HG03457 (cell line): ENCODE results near the gene ARIH2.

Experiments
- ATAC-seq: cut with Tn5 transposase; IDR thresholded peaks from one replicate; pipeline ENCODE4 v1.9.1; 2021; ENCODE audit warnings: moderate number of reproducible peaks; ENCODE audit not compliant: unreplicated experiment

The ARIH2 gene

DNA sequence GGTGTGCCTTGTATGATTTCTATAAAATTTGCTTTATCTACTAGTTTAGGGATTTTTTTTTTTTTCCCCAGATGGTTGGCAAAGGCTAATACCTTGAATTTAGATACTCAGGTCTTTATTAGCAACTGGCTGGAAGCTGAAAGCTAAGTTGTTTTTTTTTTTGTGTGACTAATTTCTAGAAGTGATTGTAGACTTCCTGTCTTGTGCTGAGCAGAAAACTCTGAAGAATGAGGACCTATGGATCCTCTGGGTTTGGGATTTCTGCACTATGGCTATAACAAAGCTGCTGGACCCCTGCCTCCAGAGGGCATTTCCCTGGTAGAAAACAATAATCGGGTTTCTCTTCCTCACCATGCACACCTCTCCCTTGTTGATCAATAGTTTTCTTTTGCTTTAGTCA lies 10.0 kb downstream of the ARIH2 start:
- no peak for ATAC-seq

DNA sequence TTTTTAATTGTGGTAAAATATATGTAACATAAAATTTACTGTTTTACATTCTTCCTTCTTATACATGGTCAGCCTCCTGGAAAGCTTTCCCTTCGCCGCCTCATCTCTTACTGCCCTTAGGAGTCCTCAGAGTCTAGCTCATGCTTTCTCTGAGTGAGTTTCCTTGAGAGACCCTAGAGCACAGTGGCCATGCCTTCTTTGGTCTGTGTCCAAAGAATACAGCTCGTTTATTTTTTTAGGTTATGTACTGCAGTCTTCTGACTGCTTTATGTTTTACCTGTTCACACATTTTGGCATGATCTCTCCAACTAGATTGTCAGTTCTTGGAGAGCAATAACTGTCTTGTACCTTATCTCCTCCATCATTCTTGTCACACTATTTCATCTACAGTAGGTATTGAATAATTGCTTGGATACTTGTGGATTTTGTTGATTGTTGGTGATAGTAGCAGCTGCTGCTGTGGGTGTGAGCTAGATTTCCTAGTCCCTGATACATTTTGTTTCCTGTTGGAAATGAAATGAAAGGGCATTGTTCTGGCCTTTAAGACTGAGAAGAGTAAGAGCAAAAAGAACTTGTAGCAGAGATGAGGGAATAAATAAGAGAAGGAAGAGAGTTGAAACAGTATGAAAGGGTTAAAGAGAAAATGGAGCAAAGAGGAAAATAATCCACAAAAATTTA lies 10.9 kb downstream of the ARIH2 start:
- ATAC-seq: no peak

DNA sequence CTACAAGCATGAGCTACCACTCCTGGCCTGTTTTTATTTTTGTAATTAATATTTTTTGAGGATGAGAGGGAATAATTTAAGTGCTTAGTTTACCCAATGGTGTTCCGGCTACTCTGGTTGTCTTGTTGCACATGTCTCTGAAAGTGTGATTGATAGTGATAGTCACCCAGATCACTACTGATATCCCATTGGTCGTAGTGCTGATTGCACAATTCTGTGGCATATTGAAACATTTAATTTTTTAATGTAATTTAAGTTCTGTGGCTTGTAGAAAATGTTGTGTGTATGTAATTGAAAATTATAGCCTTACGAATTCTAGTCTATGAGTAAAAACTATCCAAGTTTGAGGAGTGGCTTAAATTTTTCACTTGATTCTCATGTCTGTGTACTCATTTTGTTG lies 11.9 kb downstream of the ARIH2 start:
- no peak for ATAC-seq

DNA sequence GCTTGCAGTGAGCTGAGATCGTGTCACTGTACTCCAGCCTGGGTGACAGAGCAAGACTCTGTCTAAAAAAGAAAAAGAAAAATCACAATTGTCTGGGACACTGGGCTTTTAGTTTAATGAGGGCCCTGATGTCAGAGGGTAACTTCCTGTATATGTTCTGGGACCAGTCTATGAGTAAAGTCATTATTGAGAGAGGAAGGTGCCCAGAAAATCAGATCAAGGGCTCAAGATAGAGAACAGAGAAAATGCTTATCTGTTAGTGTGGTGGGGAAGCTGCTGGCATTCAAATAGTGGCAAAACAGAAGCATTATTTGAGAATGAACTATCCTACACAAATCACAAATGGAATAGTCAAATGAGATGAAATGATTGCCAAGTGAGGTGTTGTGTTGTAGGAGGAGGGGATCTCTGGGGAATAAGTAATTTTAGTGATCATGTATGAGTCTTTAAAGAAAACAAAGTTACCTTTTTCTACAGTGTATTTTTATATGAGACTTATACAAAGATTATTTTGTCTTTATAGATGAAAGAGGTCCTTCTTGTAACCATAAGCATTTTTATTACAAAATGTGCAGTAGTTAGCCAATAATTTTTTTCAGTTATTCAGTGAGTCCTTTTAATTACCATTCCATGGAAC lies 13.4 kb downstream of the ARIH2 start:
- ATAC-seq: no peak

DNA sequence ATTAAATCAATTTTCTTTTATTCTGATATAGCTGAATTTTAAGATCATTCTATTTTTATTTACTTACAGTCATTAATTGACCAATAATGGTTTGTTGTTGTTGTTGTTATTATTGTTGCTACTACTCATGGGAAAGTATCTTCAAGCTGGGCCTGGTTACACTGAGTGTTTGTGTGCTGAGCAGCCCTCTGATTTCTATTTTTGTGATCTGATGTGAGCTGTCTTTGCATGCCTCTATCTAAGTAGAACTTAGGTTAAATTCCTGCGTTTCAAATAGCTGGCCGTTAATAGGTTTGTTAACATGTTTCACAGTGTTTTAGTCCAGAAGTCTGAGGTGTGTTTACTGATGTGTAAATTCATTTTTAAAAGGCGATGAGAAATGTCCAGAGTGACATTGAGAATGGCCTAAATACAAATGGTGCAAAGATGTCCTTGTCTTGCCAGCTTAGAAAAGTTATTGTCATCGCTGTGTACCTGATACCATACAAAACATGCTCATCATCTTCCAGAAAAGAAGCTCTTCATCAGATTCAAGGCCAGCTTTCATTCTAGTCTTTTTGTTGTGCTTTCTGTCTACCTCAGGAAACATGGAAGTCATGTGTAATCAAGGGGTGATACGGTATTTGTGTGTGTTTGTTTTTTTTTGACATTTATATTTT lies 15.8 kb downstream of the ARIH2 start:
- no peak for ATAC-seq

DNA sequence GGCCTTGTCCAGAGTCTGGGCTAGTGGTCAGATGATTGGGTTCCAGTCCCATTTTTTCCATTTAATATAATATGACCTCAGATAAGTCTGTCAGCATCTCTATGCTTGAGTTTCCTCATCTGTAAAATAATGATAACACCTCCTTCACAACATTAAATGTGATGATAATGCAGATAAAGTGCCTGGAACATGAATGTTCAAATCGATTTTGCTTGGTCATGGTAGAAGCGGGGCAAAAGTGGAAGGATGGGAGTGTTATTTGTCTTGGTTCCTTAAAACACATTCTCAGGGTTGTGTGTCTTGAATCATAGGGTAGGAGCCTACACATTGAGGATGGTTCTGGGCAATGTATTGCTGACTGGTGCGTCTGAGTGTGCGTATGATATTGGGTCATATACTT lies 16.9 kb downstream of the ARIH2 start:
- ATAC-seq: no peak

DNA sequence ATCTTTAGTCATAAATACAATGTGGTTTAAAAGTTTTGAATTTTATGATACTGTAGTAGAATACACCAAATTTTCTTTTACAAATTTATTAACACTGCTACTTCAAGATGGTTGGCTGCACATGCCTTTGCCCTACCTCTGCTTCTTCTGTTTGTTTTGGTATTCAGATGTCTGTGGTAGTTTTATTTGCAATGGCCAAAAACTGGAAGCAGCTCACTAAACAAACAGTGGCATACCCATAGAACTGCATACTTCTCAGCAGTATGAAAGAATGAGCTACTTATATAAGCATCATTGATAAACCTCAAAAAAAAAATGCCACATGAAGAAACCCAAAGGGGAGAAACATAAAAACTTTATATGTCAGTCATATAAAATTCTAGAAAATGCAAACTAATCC lies 19.5 kb downstream of the ARIH2 start:
- ATAC-seq: no peak

DNA sequence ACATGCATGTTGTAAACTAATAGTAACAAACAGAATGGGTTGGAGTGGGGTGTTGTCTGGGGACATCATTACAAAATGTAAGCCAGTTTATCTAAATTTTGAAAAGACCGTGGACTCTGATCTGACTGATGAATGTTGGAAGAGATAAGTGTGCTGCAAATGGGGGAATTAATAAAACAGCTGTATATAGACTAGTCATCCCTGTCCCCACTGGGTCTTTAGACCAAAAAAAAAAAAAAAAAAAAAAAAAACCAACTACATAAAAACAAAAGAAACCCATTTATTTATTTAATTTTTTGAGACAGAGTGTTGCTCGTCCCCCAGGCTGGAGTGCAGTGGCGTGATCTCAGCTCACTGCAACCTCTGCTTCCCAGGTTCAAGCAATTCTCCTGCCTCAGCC lies 20.0 kb downstream of the ARIH2 start:
- no peak for ATAC-seq

DNA sequence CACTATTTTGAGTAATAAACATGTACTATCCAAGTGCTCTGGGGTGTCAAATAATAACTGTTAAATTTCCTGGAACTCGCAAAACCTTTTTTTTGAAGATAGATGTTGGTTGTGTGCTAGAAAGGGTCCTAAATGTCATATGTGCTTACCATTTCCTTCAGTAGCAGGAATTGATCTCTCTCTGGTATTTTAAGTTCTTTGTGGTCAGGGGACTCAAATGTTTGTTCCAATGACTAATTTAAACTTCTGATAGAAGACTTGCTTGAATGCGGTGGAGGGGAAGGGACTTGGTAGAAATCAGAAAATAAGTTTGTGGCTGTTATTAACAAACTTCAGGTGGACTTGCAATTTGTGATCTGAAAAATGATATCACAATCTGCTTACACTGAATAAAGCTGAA lies 26.8 kb downstream of the ARIH2 start:
- no peak for ATAC-seq

DNA sequence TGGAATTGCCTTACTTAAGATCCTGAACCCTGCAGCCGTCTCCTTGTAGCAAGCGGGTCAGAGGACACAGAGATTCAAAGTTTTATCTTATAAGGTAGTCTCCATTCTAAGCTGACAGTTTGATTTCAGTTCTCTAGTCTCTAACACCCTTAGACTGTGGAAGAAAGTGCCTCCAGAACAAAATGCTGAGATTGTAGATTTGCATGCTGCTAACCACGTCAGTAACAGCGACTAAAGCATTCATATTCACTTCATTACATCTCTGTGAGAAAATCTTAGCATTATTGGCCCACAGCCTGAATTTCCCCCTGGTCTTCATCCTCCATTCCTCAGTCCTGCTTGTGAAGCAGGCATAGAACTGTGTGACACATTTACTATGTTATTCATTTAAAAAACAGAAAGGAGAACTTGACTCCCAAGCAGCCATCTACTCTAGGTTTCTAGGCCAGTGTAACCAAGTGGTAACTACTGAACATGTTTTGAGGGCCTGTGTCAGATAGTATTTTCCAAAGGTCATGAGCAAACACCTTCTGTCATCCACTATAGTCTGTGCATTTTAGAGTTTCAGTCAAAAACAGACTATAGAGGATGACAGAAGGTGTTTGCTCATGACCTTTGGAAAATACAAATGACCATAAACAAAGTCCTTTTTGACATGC lies 27.4 kb downstream of the ARIH2 start:
- ATAC-seq: no peak

DNA sequence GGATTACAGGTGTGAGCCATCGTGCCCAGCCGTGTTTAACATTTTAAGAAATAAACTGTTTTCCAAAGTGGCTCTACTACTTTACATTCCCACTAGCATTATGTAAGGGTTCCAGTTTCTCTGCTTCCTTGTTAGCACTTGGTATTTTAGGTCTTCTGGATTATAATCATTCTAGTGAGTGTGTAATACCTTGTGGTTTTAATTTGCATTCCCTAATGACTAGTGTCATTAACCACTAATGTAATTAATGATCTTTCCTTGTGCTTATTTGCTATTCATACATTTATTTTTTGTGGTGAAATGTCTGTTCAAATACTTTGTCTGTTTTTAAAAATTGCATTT lies 30.7 kb downstream of the ARIH2 start:
- ATAC-seq: no peak

DNA sequence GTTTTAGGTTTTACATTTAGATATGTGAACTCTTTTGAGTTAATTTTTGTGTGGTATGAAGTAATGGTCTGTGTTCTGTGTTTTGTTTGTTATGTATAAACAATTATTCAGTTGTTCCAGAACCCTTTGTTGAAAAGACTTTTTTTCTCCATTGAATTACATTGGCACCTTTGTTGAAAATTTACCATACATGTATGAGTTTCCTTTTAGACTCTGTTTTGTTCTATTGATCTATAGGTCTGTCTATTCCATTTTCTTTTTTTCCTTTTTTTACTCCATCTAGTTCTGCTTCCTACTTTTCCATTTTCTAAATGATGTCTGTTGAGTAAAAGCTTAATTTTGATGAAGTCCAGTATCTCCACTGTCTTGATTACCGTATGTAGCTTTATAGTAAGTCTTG lies 31.4 kb downstream of the ARIH2 start:
- ATAC-seq: no peak

DNA sequence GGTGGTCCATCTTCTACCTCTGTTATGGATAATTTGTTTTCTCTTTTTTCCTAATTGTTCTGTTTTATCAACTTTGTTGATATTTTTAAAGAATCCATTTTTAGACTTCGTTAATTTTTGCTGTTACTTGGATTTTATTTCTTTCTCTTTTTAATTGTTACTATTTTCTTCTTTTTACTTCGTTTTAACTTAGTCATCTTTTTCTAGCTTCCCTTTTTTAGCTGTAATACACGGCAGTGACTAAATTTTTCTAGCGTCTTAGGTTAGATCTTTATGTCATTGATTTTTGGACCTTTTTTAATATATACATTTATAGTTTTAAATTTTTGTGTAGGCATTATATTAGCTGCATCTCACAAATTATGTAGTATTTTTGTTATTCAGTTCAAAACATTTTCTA lies 33.1 kb downstream of the ARIH2 start:
- no peak for ATAC-seq

DNA sequence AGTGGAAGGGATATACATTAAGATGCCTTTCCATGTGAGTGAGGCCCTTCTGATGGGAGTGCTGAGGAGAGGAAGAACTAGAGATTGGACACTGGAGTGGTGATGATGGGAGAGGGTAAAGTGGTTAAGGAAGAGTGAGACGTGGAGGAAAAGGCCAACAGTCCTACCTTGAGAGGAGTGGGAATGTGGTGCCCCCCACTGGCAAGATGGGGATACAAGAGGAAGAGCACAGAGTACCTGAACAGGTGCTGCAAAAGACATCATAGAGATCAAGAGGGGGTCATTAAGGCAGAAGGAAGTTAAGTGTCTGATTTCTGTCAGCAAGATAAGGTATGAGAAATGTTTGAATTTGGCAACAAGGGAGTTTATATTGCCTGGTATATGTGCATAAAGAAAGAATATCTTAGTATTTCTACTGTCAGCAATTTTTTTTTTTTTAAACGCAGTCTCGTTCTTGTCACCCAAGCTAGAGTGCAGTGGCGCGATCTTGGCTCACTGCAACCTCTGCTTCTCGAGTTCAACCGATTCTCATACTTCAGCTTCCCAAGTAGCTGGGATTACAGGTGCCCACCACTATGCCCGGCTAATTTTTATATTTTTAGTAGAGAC lies 34.0 kb downstream of the ARIH2 start:
- ATAC-seq: no peak

DNA sequence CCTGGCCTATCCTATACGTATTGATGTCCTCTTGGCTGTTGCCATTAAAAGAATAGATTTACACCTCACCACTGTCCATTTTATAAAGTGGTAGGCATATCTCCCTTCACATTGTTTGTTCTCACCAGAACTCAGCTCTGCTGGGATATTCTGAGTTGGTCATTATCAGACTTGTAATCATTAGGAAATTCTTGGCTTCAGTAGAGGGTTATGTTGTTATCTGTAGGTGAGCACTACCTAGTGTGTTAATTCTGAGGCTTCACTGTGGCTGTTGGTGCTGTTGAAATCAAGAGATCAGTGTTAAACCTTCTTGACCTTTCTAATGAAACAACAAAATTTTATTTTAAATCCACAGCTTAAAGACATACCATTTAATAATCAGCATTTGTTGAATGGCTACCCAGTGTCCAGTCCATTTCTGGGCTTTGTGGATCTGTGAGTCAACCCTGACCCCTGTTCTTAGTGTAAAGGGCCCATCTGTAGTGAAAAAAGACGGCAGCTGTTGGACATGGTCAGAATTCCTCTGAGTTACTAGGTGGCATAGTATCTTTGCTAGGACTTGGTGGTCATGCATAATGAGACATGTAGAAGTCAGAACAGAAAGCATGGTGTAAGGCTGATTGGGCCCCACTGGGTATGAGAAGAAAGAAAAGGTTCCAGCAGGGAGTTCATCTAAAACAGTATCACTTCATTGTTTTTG lies 38.5 kb downstream of the ARIH2 start:
- no peak for ATAC-seq

DNA sequence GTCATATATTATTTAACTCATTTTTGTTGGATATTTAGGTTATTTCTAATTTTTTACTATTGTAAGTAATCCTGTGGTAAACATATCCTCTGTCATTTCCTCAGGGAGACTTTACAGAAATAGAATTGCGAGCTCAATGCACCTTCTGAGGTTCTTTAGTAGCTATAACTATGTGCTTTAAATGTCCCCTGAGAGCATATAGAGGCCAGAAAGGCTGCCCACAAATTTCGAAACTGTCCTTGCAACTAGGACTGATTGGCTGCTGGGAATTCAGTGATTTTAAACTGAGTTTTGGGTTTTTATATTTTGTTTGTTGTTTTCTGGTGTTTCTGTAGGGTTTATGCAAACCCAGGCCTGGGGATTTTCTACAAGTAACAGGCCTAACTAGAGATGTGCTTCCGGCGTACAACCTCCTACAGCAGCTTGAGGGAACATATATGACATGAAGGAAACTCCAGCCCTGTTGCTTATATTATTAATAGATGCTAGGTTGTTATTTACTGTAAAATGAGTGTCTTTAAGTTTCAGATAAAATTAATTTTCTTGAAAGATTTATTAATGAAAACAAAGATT lies 42.3 kb downstream of the ARIH2 start:
- ATAC-seq: no peak

DNA sequence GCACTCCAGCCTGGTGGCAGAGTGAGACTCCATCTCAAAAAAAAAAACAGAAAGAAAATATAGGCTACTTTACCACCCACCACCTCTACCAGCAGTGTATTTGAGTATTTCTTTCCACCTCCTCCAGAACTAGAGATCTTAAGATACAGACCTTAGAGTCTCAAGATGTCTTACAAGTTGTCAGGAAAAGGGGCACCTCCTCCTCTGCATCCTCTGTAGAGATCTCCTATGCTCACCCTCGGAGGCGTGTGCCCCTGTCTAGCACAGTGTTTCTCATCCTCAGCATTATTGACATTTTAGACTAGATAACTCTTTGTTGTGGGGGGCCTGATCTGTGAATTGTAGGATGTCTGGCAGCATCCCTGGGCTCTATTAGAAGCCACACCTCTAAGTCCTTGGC lies 43.7 kb downstream of the ARIH2 start:
- ATAC-seq: no peak

DNA sequence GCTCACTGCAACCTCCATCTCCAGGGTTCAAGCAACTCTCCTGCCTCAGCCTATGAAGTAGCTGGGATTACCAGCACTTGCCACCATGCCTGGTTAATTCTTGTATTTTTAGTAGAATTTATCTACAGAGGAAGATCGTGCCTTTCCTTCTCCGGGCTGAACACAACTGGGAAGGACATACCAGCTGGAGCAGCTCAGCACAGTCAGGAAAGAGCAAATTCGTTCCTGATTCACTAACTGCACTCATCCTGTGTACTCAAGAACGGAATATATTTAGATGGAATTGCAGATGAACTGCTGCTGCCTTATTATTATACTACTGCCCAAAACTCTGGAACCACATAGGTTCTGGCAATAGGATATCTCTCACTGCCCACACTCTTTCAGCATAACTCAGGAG lies 44.3 kb downstream of the ARIH2 start:
- ATAC-seq: no peak

DNA sequence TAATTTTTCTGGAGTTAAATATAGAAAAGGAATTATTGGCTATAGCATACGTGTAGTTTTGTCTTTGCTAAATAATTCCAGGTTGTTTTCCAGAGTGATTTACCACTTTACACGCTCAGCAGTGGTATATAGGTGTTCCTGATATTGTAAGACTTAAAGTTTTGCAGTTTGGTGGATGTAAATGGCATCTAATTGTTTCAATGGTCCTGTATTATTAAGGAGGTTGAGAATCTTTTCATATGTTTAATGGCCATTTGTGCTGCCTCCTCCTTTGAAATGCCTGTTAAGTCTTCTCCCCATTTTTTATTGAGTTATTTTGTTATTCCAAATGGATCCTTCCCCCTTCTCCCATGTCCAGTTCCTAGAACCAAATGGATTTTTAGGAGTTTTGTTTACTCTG lies 44.9 kb downstream of the ARIH2 start:
- ATAC-seq: no peak

DNA sequence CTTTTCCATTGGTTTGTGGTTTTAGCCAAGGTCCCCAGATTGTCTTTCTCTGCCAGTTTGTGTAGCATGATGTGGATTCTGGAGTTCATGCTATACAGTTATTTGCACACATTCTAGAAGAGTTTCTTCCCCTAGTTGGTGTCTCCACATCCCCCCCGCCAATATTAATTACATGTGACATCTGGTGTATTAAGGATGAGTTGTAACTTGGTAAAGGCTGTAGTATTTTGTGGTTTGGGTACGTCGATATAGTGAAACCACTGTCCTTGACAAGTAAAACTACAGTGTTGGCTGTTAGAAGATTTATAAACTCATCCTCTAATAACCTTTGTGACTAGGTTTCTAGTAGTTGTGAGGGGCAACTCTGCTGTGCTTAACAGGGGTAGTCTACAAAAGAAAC lies 47.7 kb downstream of the ARIH2 start:
- ATAC-seq: no peak

DNA sequence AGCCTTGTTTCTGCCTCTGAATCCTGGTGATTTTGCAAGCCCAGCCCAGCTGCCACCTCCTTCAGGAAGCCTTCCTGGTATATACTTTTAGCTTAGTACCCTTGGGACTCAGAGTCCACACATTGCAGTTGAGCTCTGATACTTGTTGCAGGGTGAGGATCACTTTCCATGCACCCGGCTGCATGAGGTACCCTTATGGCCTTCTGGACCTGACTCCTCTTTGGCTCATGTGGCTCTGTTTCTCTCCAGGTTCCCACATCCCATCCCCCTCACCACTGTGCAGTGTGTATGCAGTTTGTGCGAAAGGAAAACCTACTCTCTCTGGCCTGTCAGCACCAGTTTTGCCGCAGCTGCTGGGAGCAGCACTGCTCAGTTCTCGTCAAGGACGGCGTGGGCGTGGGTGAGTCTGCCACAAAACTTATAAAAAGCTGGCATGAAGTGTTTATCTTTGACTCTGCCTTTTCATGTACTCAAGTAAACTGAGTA lies 48.3 kb downstream of the ARIH2 start:
- no peak for ATAC-seq
